GM12801 (cell line): ENCODE results near the gene ACSM6.

Source experiments
- CTCF ChIP-seq: IDR thresholded peaks from one replicate; pipeline ENCODE4 v1.5.1; 2011; ENCODE audit warnings: control low read depth; ENCODE audit not compliant: insufficient read length; ENCODE audit errors: extremely low read depth

The ACSM6 gene

GRCh38 chr10:95201736-95202135, 7.7 kb downstream of the ACSM6 start:
- no peak for TF ChIP-seq CTCF

GRCh38 chr10:95208702-95209391, 14.8 kb downstream of the ACSM6 start:
- no peak for TF ChIP-seq CTCF

GRCh38 chr10:95209509-95210127, 15.6 kb downstream of the ACSM6 start:
- no peak for TF ChIP-seq CTCF

GRCh38 chr10:95211606-95212279, 17.7 kb downstream of the ACSM6 start:
- no peak for TF ChIP-seq CTCF

GRCh38 chr10:95214369-95214768, 20.3 kb downstream of the ACSM6 start:
- TF ChIP-seq CTCF: no peak

GRCh38 chr10:95214793-95215192, 20.8 kb downstream of the ACSM6 start:
- TF ChIP-seq CTCF: no peak

GRCh38 chr10:95217476-95217875, 23.4 kb downstream of the ACSM6 start:
- no peak for TF ChIP-seq CTCF
